UCSD-AML1 (cell line): ENCODE results near the gene ZSCAN29.

Experiments used
- DNase-seq: peaks from one replicate; lab custom pipeline; 2025; ENCODE audit not compliant: unreplicated experiment; lab: John Stamatoyannopoulos, UW

The ZSCAN29 gene

DNA sequence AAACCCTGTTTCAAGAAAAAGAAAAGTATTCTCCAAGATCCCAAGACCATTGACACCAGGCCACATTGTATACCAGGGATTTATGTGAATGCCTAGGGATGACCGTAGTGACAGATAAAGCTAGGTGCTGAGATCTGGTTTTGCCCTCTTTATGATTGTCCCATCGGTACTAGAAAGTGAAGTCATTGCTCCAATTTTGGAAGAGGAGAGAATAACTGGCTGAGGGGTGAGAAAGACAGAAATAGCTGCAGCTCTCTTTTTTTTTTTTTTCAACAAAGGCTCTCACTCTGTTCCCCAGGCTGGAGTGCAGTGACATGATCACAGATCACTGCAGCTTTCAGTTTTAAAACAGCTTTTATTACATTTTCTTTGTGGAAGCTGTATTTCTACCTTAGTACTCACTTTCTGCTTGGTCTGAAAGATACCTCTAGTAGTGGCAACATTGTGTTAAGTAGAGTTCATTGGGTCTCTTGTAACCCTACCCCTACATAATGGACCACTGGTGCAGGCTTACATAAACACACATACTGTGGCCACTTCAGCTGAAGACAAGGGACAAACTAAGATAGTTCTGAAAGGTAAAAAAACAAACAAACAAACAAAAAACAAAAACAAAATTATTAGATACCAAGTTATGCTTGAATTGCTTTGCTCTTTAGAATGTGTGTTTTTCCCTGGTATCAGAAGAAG is 18.0 kb downstream of the ZSCAN29 start:
- no peak for DNase-seq

DNA sequence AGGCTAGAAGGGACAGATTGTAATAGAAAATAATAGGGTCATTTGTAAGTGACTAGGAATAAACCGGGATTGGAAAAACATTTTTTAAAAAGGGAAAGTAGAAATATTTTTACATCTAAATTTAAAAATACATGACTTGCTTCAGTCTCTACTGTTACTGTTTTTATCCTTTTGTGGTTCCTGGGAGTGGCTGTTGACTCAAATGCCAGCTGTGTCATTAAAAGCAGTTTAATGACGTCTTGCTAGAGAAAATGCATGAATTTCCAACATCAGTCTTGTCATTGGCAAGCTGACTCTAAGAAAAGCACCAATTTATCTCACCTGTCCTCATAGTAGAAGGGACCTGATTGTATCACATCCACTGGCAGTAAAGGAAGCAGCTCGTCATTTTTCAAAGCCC is 23.7 kb downstream of the ZSCAN29 start:
- no peak for DNase-seq

DNA sequence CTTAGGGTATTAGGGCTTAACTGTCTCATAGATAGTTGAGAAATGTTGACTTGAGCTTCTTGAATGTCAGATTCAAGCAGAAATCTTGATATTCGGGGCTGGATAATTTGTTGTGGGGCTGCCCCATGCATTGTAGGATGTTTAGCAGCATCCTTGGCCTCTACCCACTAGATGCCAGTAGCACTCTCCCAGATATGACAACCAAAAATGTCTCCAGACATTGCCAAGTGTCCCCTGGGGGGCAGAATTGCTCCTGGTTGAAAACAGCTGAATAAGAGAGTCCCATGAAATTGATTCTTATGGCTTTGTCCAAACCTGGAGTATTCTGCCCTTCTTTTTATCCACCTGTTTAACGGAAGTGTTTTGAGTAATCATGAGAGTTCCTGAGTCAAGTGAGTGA is 24.5 kb downstream of the ZSCAN29 start:
- peak; percentile 54 for DNase-seq

DNA sequence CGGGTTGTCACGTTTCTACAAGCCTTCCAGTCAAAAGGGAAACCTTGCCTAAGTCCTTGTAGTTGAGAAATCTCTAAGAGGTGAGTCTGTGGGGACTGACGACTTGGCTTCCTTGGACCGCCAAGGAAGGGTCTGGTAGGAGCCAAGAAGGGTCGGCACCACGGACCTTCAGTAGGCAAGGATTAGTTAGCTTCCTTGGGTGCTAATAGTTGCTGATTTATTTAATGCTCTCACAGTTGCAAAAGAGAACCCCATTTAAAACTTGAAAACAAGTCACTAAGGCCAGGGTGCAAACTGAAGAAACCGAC is 40.1 kb downstream of the ZSCAN29 start:
- no peak for DNase-seq

DNA sequence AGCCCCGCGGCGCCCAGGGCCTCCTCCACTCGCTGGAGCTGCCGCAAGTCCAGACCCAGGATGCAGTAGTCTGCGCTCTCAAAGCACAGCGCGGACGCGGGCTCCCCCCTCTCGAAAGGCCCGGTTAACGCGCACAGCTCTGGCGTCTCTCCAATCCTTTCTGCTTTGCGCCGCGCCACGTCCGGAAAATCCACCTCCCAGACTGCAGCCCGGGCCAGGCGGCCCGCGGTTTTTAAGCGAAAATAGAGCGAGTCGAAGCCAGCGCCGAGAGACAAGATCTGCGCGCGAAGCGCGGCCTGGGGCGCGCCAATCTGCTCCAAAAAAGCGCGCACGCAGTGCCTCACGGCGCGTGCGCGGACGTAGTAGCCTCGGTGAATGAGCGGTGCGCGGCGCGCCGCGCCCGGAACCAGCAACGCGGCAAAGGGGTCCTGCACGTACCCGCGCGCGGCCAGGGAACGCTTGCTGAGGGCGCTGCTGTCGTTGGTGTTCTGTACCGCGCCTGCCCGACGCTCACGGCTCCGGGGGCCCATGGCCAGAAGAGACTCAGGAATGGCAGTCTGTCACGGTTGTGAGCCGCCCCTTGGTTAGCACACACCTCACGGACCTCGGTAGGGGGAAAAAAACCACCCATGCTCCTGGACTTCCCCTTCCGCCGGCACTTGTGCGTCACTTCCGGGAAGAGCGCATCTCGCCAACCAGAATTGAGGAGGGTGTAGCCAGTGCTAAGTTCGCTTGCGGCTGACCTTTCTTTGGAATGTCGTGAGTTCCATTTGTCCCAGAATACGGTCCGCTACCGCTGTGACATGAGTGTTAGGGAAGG is 40.7 kb downstream of the ZSCAN29 start, which contains the start of gene LCMT2:
LCMT2 (minus strand) TSS at position 614 of the 820 bp plus-strand sequence; CDS start at position 530, 84 bp downstream.
- DNase-seq: peak; percentile 84

DNA sequence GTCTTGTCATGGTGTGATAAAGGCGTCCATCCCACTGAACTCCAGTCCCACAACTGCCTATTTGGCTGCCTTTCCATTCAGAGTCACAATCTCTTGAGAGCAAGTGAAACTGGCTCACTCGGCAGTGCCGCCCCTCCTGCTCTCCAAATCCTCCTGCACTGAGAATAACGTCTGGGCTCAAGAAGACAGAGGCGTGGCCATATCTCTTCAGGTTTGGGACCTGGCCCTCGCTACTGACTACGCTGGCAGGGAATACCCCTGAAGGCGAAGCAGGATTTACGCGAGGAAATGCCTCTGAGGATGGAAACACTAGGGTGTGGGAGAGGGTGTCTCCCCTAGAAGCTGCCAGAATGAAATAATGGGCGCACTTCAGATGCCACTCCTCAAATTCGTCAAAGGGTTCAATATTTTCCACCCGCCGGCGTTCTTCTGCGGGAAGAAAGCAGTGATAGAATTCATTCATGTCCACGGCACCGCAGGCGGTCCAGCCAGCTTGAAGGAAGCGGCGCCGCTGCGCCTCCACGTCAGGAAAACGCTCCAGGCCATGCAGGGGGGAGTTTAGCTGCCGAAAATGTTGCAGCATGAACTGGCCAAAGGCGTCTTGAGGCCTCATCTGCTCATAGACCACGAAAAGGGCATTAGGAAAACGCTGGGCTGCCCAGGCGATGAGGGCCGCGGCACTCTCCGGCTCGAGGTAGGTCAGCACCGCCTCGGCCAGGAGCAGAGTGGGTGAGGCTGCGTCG is 41.5 kb downstream of the ZSCAN29 start:
- no peak for DNase-seq

DNA sequence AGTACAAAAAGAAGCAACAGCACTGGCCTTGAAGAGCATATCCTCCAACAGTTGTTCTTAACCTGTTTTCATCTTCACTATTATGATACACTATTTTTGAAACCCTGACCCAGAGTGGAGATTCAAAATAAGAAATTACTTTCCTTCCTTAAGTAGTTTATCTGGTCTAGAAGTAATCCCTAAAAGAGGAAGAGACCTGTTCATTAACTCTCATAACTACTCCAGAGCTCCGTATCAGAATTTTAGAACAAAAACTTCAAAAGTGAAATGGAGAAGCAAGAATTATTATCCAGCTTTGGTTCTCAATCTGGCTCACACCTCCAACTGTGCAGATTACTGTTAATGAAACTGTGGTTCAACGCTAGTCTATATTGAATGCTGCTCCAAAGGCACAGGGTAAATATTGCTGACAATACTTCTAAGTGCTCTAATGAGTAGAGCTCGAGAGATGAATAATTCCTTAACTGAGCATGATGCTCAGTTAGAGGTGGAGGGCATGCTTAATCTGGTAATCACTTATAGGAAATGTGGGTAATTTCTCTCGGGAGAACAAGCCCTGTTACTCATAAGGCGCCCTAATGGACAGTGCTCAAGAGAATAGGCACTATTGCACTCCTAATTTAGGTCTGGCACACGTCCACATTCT is 45.7 kb downstream of the ZSCAN29 start:
- DNase-seq: no peak

DNA sequence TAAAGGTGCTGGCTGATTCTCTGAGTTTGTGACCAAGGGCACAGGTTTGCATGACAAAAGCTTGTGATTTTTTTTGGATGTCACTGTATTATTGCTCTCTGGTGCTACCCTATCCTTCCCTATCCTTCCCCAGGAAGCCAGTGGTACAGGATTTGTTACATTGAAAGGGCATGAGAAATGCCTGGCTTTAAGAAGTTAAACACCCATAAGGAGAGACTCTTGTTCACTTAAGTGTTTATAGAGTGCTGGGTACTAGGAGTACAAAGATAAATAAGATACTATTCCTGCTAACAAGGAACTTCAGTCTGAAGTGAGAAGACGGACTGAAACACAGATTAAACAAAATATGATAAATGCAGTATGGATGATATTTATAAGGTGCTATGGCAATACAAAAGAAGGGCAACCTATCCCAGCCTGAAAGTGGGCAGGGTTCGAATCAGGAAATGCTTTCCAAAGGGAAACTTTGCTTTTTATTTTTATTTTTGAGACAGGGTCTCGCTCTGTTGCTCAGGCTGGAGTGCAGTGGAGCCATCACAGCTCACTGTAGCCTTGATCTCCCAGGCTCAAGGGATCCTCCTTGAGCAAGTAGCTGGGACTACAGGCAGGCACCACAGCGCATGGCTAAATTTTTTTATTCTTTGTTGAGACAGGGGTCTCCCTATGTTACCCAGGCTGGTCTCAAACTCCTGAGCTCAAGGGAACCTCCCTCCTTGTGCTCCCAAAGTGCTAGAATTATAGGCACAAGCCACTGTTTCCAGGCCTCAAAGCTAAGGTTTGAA is 51.7 kb downstream of the ZSCAN29 start:
- no peak for DNase-seq

DNA sequence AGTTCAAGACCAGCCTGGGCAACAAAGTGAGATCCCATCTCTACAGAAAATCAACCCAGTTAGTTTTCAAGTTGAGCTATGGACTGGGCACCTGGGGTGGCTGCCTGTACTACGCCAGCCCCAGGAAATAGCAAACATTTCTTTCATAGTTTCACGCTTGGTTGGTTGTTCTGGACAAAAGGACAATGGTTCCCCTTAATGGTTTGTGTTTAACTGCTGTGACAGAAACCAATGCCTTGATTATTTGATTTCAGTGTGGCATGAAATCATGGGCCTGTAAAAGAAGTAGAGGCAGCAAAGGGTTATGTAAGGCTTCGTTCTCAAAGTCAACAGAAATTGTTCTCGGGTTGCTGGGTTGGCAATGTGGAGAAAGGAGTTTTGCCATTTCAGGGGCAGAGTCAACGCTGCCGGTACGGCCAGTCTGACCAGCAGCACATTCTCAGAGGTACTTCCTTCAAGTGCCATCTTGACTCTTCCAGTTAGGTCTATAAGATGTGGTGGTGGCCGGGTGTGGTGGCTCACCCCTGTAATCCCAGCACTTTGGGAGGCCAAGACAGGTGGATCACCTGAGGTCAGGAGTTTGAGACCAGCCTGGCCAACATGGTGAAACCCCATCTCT is 53.2 kb downstream of the ZSCAN29 start:
- no peak for DNase-seq

DNA sequence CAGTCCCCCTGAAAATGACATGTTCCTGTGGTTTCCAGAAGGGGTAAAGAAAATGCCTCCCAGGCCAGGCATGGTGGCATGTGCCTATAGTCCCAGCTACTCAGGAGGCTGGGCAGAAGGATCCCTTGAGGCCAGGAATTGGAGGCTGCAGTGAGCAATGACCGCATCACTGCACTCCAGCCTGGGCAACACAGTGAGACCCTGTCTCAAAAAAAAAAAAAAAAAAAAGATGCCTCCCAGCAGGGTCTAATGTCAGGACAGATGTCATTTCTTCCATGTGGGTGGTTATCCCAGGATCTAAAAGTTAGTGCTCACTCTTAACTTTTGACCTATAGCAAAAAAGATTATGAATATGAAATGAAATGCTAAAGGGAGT is 53.9 kb downstream of the ZSCAN29 start:
- no peak for DNase-seq

DNA sequence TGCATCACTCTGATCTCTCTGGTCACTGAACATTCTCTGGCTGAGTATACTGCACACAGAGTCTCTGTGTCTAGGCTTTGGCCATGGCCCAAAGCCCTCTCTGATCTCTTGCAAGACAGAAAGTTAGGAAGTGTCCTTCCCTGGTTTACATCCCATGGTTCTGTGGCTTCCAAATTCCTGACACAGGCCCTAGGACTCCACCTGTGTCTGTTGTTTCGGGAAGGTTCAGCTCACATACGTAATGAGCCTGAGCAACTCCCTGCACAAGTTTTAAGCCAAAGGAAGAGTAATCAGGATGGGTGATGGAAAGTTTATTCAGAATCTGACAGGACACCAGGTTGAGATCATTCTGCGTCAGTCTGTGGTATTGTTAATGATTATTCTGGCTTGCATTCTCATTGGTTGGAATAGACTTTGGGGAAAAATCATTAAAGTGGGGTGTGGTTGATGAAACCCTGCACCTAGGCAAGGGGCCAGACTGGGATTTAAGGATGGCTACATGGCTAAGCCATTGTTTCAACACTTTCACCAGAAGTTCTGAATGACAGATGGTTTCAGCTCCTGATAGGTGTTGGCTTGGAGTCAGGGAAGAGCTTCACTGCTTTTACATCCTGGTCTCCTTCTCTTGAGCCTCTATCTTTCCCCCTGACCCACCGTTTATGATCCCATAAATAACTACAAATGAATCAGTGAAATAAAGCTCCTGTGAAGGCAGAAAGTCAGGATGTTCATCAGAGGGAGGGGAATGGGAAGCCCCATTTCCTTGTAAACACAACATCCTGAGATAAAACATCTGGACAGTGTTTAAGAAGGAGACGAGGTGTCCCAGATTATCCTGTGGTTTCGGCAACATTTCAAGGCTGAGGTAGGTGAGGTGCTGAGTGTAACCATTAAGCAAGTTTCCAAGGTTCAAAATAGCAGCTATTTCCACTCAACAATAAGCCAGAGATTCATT is 54.5 kb downstream of the ZSCAN29 start:
- no peak for DNase-seq

DNA sequence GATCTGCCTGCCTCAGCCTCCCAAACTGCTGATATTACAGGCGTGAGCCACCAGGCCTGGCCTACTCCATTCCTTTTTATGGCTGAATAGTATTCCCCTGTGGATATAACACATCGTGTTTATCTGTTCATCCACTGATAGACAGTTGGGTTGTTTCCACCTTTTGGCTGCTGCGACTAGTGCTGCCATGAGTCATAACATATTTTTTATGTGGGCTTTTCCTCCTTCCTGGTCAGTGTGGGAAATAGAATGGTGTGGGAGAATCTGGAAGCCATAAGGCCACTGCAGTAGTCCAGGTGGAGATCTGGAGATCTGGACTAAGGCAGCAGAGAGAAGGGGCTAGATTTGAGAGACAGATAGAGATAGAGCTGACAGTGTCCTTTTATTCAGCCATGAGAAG is 56.7 kb downstream of the ZSCAN29 start:
- DNase-seq: no peak

DNA sequence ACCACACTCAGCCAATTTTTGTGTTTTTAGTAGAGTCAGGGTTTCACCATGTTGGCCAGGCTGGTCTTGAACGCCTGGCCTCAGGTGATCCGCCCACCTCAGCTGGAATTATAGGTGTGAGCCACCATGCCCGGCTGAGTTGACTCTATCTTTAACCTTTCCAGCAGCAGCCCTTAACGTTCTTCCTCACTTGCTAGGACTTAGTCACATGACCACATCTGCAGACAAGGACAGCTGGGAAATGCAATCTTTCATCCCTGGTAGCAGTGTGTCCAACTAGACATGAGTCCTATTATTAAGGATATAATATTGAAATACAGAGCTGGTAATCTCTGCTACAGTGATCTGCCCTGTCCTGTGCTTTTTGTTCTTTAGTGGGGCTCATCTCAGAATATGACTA is 58.5 kb downstream of the ZSCAN29 start:
- no peak for DNase-seq
